Ishikawa (cell line): ENCODE data around the gene MCM6.

ENCODE experiments used
- EGR1 ChIP-seq: IDR thresholded peaks from 2 replicates; pipeline ENCODE4 v1.6.1; 2012
- EP300 ChIP-seq: IDR thresholded peaks from 2 replicates; pipeline ENCODE4 v1.6.1; 2012; ENCODE audit warnings: borderline replicate concordance
- FOXM1 ChIP-seq: IDR thresholded peaks from 2 replicates; pipeline ENCODE4 v1.6.1; 2012; ENCODE audit warnings: low read depth, borderline replicate concordance
- NFIC ChIP-seq: IDR thresholded peaks from 2 replicates; pipeline ENCODE4 v1.6.1; 2012
- RAD21 ChIP-seq: IDR thresholded peaks from 2 replicates; pipeline ENCODE4 v1.6.1; 2012; ENCODE audit warnings: low read depth
- TAF1 ChIP-seq: IDR thresholded peaks from 2 replicates; pipeline ENCODE4 v1.6.1; 2012; ENCODE audit warnings: low read depth, mild to moderate bottlenecking
- TCF12 ChIP-seq: IDR thresholded peaks from 2 replicates; pipeline ENCODE4 v1.6.1; 2012; ENCODE audit warnings: low read depth
- TEAD4 ChIP-seq: IDR thresholded peaks from 2 replicates; pipeline ENCODE4 v1.6.1; 2012
- YY1 ChIP-seq: IDR thresholded peaks from 2 replicates; pipeline ENCODE4 v1.6.1; 2012; ENCODE audit warnings: low read depth
- TF ChIP-seq, protein P1 (sequence below): IDR thresholded peaks from 2 replicates; pipeline ENCODE4 v1.6.1; 2012; ENCODE audit warnings: low read depth, mild to moderate bottlenecking
- TF ChIP-seq, protein P2 (sequence below): IDR thresholded peaks from 2 replicates; pipeline ENCODE4 v1.6.1; 2012

- TF ChIP-seq EP300 (no peak), TEAD4 (peak; percentile 54; the same call in 1 of the 2 replicates), TAF1 (no peak), EGR1 (no peak), FOXM1 (no peak), YY1 (no peak), RAD21 (peak; percentile 46), TCF12 (no peak), NFIC (no peak)
- TF ChIP-seq, protein P1, sequence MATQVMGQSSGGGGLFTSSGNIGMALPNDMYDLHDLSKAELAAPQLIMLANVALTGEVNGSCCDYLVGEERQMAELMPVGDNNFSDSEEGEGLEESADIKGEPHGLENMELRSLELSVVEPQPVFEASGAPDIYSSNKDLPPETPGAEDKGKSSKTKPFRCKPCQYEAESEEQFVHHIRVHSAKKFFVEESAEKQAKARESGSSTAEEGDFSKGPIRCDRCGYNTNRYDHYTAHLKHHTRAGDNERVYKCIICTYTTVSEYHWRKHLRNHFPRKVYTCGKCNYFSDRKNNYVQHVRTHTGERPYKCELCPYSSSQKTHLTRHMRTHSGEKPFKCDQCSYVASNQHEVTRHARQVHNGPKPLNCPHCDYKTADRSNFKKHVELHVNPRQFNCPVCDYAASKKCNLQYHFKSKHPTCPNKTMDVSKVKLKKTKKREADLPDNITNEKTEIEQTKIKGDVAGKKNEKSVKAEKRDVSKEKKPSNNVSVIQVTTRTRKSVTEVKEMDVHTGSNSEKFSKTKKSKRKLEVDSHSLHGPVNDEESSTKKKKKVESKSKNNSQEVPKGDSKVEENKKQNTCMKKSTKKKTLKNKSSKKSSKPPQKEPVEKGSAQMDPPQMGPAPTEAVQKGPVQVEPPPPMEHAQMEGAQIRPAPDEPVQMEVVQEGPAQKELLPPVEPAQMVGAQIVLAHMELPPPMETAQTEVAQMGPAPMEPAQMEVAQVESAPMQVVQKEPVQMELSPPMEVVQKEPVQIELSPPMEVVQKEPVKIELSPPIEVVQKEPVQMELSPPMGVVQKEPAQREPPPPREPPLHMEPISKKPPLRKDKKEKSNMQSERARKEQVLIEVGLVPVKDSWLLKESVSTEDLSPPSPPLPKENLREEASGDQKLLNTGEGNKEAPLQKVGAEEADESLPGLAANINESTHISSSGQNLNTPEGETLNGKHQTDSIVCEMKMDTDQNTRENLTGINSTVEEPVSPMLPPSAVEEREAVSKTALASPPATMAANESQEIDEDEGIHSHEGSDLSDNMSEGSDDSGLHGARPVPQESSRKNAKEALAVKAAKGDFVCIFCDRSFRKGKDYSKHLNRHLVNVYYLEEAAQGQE = no peak
- TF ChIP-seq, protein P2, sequence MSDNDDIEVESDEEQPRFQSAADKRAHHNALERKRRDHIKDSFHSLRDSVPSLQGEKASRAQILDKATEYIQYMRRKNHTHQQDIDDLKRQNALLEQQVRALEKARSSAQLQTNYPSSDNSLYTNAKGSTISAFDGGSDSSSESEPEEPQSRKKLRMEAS = no peak
These were observed 57.2 kb downstream of the MCM6 start for GRCh38 chr2:135818937-135819610.
